ENCODE measurements around the gene FYCO1.

FYCO1 gene

GRCh38 chr3:45921158-45922038, 74.2 kb downstream of the FYCO1 start:
- Histone ChIP-seq H3K27me3 (replicated peaks; ENCODE audit: control insufficient read depth, insufficient read depth, low read length) (no peaks in the 10 kb centered on the region), H3K36me3 (ENCODE audit: control insufficient read depth, insufficient read depth, low read length) (peaks cover 4% of the 10 kb centered on the region), H3K4me3 (replicated peaks; ENCODE audit: low read depth, low read length) (no peak overlapping the region)
- no peak for TF ChIP-seq CTCF (IDR thresholded peaks at IDR 0.05; ENCODE audit: insufficient read depth, low read length, poor library complexity, severe bottlenecking)
- no peak for DNase-seq (ENCODE audit: extremely low read depth, insufficient read length)

DNA sequence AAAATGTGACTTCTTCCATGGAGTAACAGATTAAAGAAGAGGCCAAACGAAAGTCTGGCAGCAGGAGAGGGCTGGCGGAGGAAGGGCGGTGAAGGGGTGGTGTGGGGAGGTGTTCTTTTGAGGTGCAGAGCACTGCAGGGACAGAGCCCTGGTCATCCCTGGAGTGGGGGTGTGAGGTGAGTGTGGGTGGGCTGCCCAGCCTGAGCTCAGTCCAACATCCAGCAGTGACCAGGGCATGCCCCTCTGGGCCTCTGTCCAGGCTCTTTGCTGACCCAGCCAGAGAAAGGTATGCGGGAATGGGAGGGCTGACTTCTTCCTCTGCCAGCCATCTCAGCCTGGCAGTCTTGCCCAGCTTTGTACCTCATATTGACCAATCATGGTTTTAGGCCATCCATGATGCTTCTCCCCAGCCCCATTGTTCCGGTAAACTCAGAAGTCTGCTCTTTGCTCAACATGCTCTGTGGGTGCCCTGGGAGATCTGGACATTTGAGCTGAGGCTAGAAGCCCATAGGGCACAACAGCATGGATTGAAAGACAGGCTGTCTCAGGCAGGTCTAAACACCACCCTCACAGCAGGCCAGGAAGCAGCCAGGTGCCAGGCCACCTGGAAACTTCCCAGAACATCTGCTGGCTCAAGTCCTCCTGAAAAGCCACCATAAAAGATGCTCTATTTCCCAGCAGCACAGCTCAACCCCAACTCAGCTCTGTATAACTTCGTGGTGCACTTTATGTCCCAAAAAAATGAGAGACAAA, 78.3 kb downstream of the FYCO1 start:
- no peak for DNase-seq (ENCODE audit: extremely low read depth, insufficient read length)
- no peak for TF ChIP-seq CTCF (IDR thresholded peaks at IDR 0.05; ENCODE audit: insufficient read depth, low read length, poor library complexity, severe bottlenecking)
- H3K4me3 ChIP-seq (replicated peaks; ENCODE audit: low read depth, low read length): no peak overlapping the region
- peaks cover 4% of the 10 kb centered on the region; the same call in 1 of the 2 replicates for H3K36me3 ChIP-seq (ENCODE audit: control insufficient read depth, insufficient read depth, low read length)
- H3K27me3 ChIP-seq (replicated peaks; ENCODE audit: control insufficient read depth, insufficient read depth, low read length): no peaks in the 10 kb centered on the region

DNA sequence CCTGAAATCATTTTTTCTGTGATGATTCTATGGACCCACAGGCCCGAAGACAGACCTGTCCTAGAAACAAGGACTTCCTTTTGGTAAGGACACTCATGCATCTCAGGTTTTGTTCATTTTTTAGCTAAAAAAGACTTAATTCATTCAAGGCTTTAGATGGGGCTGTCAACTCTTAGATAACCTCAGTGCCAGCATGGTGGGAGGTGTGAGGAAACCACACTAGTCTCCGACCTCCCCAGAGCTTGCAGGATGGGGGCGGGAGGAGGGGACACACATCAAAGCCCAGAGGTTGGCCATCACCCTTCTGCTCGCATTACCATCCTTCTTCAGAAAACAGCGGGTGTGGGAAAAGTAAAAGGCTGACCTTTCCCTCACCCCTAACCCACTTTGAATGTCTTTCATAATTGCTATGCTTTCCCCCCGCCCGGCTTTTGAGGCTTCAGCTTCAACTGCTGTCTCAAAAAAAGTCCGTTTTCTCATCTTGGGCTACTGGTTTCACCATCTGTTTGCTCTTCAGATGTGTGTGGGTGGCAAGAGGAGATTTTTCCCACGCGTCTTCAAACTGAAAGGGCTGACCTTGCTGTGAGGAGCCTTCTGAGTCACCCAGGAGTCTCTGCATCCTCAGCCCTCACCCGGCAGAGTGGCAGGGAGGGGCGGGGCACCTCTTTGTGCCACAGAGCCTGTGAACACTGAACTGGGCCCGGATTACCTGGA, 79.9 kb downstream of the FYCO1 start:
- Histone ChIP-seq H3K27me3 (replicated peaks; ENCODE audit: control insufficient read depth, insufficient read depth, low read length) (no peaks in the 10 kb centered on the region), H3K36me3 (ENCODE audit: control insufficient read depth, insufficient read depth, low read length) (no peaks in the 10 kb centered on the region), H3K4me3 (replicated peaks; ENCODE audit: low read depth, low read length) (no peak overlapping the region)
- peak; percentile 84 for DNase-seq (ENCODE audit: extremely low read depth, insufficient read length)
- TF ChIP-seq CTCF (IDR thresholded peaks at IDR 0.05; ENCODE audit: insufficient read depth, low read length, poor library complexity, severe bottlenecking): no peak

DNA sequence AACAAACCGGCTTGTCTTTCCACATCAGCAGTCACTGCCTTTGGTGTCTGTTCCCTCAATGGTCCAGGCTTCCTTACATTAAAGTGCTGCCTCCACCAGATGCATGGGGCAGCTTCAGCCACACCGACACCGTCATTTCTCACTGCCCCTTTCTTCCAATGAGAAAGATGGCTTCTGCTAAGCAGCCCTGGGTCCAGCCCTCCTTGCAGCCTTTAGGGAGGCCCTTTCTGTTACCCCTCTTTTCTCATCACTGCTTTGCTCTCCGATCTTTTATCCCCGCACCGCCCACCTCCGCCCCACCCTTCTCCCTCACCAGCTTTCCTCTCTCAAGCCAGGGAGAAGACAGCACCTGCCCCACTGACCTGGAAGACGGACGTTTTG, 80.6 kb downstream of the FYCO1 start:
- peaks cover 1% of the 10 kb centered on the region for H3K27me3 ChIP-seq (replicated peaks; ENCODE audit: control insufficient read depth, insufficient read depth, low read length)
- H3K36me3 ChIP-seq (ENCODE audit: control insufficient read depth, insufficient read depth, low read length): no peaks in the 10 kb centered on the region
- TF ChIP-seq CTCF (IDR thresholded peaks at IDR 0.05; ENCODE audit: insufficient read depth, low read length, poor library complexity, severe bottlenecking): no peak
- no peak overlapping the region for H3K4me3 ChIP-seq (replicated peaks; ENCODE audit: low read depth, low read length)
- no peak for DNase-seq (ENCODE audit: extremely low read depth, insufficient read length)

- H3K36me3 ChIP-seq (ENCODE audit: control insufficient read depth, insufficient read depth, low read length): no peaks in the 10 kb centered on the region
- no peak for TF ChIP-seq CTCF (IDR thresholded peaks at IDR 0.05; ENCODE audit: insufficient read depth, low read length, poor library complexity, severe bottlenecking)
- no peak for DNase-seq (ENCODE audit: extremely low read depth, insufficient read length)
- H3K4me3 ChIP-seq (replicated peaks; ENCODE audit: low read depth, low read length): no peak overlapping the region
- peaks cover 1% of the 10 kb centered on the region for H3K27me3 ChIP-seq (replicated peaks; ENCODE audit: control insufficient read depth, insufficient read depth, low read length)
Measured at GRCh38 chr3:45914362-45915058, 81.1 kb downstream of the FYCO1 start.
